Measurements from ENCODE around the gene ATG7. TPM values are rescaled to one million over a fixed set of nuclear protein-coding genes. Genes with fewer than 3 reads are reported as not detected.

Gene ATG7
- total RNA-seq, 3 donors from 2014 or later (not counting 1 experiment from before 2014, with no cell fraction given) = 55.3 to 72.9 (median 68.6) TPM

DNA sequence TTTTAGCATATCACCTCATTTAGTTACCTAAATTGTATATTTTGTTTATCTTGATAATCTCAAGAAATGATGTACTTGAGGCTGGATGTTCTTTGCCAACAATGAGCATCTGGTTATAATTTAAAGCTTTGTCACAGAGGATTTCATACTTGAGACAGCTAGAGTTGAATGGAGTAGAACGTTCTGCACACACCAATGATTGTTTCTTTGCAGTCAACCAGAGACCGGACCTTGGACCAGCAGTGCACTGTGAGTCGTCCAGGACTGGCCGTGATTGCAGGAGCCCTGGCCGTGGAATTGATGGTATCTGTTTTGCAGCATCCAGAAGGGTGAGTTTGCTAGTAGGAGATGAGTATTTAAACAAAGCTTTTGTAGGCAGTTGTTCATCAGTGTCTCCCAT is 90.4 kb downstream of the ATG7 start:
- Histone ChIP-seq H3K27ac (ENCODE audit: low read length) (no peak overlapping the region), H3K4me3 (ENCODE audit: low read length) (no peak overlapping the region), H3K27me3 (ENCODE audit: control insufficient read depth, insufficient read depth, low read length) (no peaks in the 10 kb centered on the region), H3K36me3 (ENCODE audit: control insufficient read depth, insufficient read depth, low read length) (peaks cover 80% of the 10 kb centered on the region), H3K9me3 (ENCODE audit: control insufficient read depth, insufficient read depth, low read length) (no peaks in the 10 kb centered on the region), H3K4me1 (ENCODE audit: control insufficient read depth, insufficient read depth, low read length) (no peaks in the 10 kb centered on the region)
- Mint-ChIP-seq H3K27me3 (ENCODE audit: low read depth in 2 of 2) (no peaks in the 10 kb centered on the region), H3K36me3 (peaks cover 37% of the 10 kb centered on the region), H3K27ac (no peak overlapping the region), H3K4me1 (no peaks in the 10 kb centered on the region), H3K9me3 (no peaks in the 10 kb centered on the region), H3K4me3 (no peak overlapping the region)
- TF ChIP-seq, protein P1, sequence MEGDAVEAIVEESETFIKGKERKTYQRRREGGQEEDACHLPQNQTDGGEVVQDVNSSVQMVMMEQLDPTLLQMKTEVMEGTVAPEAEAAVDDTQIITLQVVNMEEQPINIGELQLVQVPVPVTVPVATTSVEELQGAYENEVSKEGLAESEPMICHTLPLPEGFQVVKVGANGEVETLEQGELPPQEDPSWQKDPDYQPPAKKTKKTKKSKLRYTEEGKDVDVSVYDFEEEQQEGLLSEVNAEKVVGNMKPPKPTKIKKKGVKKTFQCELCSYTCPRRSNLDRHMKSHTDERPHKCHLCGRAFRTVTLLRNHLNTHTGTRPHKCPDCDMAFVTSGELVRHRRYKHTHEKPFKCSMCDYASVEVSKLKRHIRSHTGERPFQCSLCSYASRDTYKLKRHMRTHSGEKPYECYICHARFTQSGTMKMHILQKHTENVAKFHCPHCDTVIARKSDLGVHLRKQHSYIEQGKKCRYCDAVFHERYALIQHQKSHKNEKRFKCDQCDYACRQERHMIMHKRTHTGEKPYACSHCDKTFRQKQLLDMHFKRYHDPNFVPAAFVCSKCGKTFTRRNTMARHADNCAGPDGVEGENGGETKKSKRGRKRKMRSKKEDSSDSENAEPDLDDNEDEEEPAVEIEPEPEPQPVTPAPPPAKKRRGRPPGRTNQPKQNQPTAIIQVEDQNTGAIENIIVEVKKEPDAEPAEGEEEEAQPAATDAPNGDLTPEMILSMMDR (IDR thresholded peaks at IDR 0.05) = no peak
- WGBS (ENCODE audit: insufficient coverage) = 97% methylated on average over 5 of the region's 5 CpGs
- ATAC-seq (no peak), DNase-seq (no peak)
- intact Hi-C loops (cut with micrococcal nuclease) = no loop called here

DNA sequence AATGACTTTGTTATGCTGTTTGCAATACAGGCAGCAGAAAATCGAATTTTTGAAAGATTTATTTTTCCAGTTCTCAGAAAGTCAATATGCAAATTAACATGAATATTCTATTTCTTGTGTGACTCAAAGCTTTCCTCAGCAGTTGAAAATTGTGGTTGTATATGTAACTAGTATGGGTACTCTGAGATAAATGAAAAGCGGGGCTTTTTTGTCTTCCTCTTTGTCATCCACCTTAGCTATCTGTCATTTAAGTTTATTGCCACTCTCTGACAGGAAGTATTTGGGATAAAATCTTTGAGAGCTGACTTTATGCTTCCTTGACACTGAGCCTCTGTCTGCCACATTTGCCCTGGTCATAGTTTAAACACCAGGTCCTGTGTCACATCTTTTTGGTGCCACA is 91.5 kb downstream of the ATG7 start:
- Mint-ChIP-seq H3K4me1 (no peaks in the 10 kb centered on the region), H3K36me3 (peaks cover 37% of the 10 kb centered on the region), H3K27ac (no peak overlapping the region), H3K27me3 (ENCODE audit: low read depth in 2 of 2) (no peaks in the 10 kb centered on the region), H3K4me3 (no peak overlapping the region), H3K9me3 (no peaks in the 10 kb centered on the region)
- ATAC-seq (no peak), DNase-seq (no peak)
- intact Hi-C loops (cut with micrococcal nuclease) = no loop called here
- H3K9me3 ChIP-seq (ENCODE audit: control insufficient read depth, insufficient read depth, low read length) = no peaks in the 10 kb centered on the region
- no peaks in the 10 kb centered on the region for H3K27me3 ChIP-seq (ENCODE audit: control insufficient read depth, insufficient read depth, low read length)
- H3K36me3 ChIP-seq (ENCODE audit: control insufficient read depth, insufficient read depth, low read length) = peaks cover 72% of the 10 kb centered on the region
- TF ChIP-seq, protein P1 (IDR thresholded peaks at IDR 0.05) = no peak
- no peaks in the 10 kb centered on the region for H3K4me1 ChIP-seq (ENCODE audit: control insufficient read depth, insufficient read depth, low read length)
- H3K4me3 ChIP-seq (ENCODE audit: low read length) = no peak overlapping the region
- 40% methylated on average over 1 of the region's 2 CpGs for WGBS (ENCODE audit: insufficient coverage)
- H3K27ac ChIP-seq (ENCODE audit: low read length) = no peak overlapping the region

DNA sequence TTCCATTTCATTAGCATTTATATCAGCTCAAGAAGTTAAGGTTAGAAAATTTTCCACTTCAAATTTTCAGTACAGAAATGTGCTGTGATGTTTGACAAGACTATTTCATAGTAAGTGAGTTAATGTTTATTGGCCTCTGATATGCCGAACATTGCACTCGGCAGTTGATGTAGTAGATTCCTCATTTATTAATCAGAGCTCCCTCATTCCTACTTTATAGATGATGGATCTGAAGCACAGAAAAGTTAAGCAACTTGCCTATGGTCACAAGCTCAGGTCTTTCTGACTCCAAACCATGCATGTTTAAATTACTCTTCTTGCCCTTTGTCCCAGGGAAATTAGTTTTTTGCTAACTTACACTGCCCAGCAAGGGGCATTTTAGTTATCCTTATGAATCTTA is 92.0 kb downstream of the ATG7 start:
- Histone ChIP-seq H3K27ac (ENCODE audit: low read length) (no peak overlapping the region), H3K4me1 (ENCODE audit: control insufficient read depth, insufficient read depth, low read length) (no peaks in the 10 kb centered on the region), H3K9me3 (ENCODE audit: control insufficient read depth, insufficient read depth, low read length) (no peaks in the 10 kb centered on the region), H3K4me3 (ENCODE audit: low read length) (no peak overlapping the region), H3K27me3 (ENCODE audit: control insufficient read depth, insufficient read depth, low read length) (no peaks in the 10 kb centered on the region), H3K36me3 (ENCODE audit: control insufficient read depth, insufficient read depth, low read length) (peaks cover 75% of the 10 kb centered on the region)
- H3K27ac Mint-ChIP-seq = no peak overlapping the region
- H3K9me3 Mint-ChIP-seq = no peaks in the 10 kb centered on the region
- H3K4me1 Mint-ChIP-seq = no peaks in the 10 kb centered on the region
- no peak for ATAC-seq
- TF ChIP-seq, protein P1 (IDR thresholded peaks at IDR 0.05) = no peak
- peaks cover 37% of the 10 kb centered on the region for H3K36me3 Mint-ChIP-seq
- intact Hi-C loops (cut with micrococcal nuclease) = no loop called here
- WGBS (ENCODE audit: insufficient coverage) = no CpG with 5 or more reads among the region's 2 CpGs
- H3K27me3 Mint-ChIP-seq (ENCODE audit: low read depth in 2 of 2) = no peaks in the 10 kb centered on the region
- H3K4me3 Mint-ChIP-seq = no peak overlapping the region
- no peak for DNase-seq

DNA sequence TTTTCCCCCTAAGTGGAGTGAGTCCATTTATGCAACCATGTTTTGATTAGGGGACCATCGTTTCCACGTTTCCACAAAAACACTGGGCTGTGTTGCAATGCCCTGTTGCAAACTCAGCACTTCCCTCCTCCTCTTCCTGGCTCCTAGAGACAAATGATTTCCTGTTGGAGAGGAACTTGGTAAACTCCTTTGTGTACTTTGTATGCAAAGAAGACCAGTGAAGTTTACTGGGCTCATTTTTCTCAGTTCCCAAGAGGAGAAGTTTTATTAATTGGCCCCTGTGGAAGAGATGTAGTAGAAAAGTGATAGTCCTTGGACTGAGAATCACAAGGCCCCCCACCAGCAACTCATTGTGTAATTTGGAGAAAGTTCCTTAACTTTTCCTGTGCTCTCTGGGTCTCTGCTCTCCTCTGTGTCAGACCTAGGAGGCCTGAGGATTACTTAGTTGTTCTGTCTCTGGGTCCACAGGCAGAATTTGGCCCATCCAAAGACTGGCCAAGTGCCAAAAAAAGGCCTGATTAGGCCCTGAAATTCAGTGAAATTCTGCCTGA is 95.0 kb downstream of the ATG7 start:
- no peaks in the 10 kb centered on the region for H3K9me3 ChIP-seq (ENCODE audit: control insufficient read depth, insufficient read depth, low read length)
- H3K27me3 ChIP-seq (ENCODE audit: control insufficient read depth, insufficient read depth, low read length) = no peaks in the 10 kb centered on the region
- TF ChIP-seq, protein P1 (IDR thresholded peaks at IDR 0.05) = no peak
- Mint-ChIP-seq H3K36me3 (peaks cover 29% of the 10 kb centered on the region), H3K9me3 (no peaks in the 10 kb centered on the region), H3K4me1 (no peaks in the 10 kb centered on the region), H3K27ac (no peak overlapping the region), H3K4me3 (no peak overlapping the region), H3K27me3 (ENCODE audit: low read depth in 2 of 2) (no peaks in the 10 kb centered on the region)
- peaks cover 58% of the 10 kb centered on the region for H3K36me3 ChIP-seq (ENCODE audit: control insufficient read depth, insufficient read depth, low read length)
- 33% methylated on average over 2 of the region's 2 CpGs for WGBS (ENCODE audit: insufficient coverage)
- intact Hi-C loops (cut with micrococcal nuclease) = no loop called here
- H3K27ac ChIP-seq (ENCODE audit: low read length) = no peak overlapping the region
- ATAC-seq = no peak
- DNase-seq = no peak
- no peaks in the 10 kb centered on the region for H3K4me1 ChIP-seq (ENCODE audit: control insufficient read depth, insufficient read depth, low read length)
- H3K4me3 ChIP-seq (ENCODE audit: low read length) = no peak overlapping the region

All from natural killer cell (primary cell).